OCI-LY7 (cell line): ENCODE data around the gene PHOX2A. TPM values are rescaled to one million over a fixed set of nuclear protein-coding genes. Genes with fewer than 3 reads are reported as not detected.

ENCODE experiments used
- BruUV-seq: library from RNA; stranded (reverse); fragments of 400-500 nt; replicated peaks from 2 replicates; lab custom pipeline; 2021; lab: Mats Ljungman, UMichigan
- CTCF ChIA-PET: fragments of 300-600 bp; sonication (Branson Sonifier 250); formaldehyde crosslinking; loops from one replicate; lab custom pipeline; 2022; ENCODE audit warnings: antibody characterized with exemption; ENCODE audit not compliant: unreplicated experiment; lab: Charles Lee
- POLR2A ChIA-PET: fragments of 300-600 bp; sonication (Branson Sonifier 250); formaldehyde crosslinking; loops from one replicate; lab custom pipeline; 2022; ENCODE audit warnings: antibody characterized with exemption; lab: Charles Lee
- DNase-seq: peaks from one replicate; pipeline ENCODE4 v3.0.0-alpha.2; 2015; ENCODE audit warnings: low spot score
- H2AFZ ChIP-seq: fragments of 200-600 bp; sonication (generic), shearing (Covaris generic); 2 replicates; pipeline ENCODE4 v1.6.1; 2014; ENCODE audit warnings: mild to moderate bottlenecking, antibody characterized with exemption, low read length, moderate library complexity
- H3K27ac ChIP-seq: fragments of 200-600 bp; sonication (generic); 2 replicates; pipeline ENCODE4 v1.5.1; 2014; ENCODE audit warnings: mixed run types, low read depth, mild to moderate bottlenecking, moderate library complexity, low read length, inconsistent platforms; ENCODE audit not compliant: poor library complexity, severe bottlenecking
- H3K36me3 ChIP-seq: fragments of 200-600 bp; sonication (generic); 2 replicates; pipeline ENCODE4 v1.6.1; 2014; ENCODE audit warnings: mild to moderate bottlenecking, antibody characterized with exemption, low read length, moderate library complexity, mixed read lengths; ENCODE audit not compliant: insufficient read depth
- H3K4me1 ChIP-seq: fragments of 200-600 bp; sonication (generic); 2 replicates; pipeline ENCODE4 v1.5.1; 2014; ENCODE audit warnings: mild to moderate bottlenecking, low read length; ENCODE audit not compliant: insufficient read depth, poor library complexity, severe bottlenecking
- H3K4me2 ChIP-seq: fragments of 200-600 bp; sonication (generic); 2 replicates; pipeline ENCODE4 v1.6.1; 2014; ENCODE audit warnings: mild to moderate bottlenecking, low read length
- H3K4me3 ChIP-seq: fragments of 200-600 bp; sonication (generic); 2 replicates; pipeline ENCODE4 v1.5.1; 2014; ENCODE audit warnings: mild to moderate bottlenecking, low read depth, low read length; ENCODE audit not compliant: poor library complexity, severe bottlenecking
- H3K79me2 ChIP-seq: fragments of 200-600 bp; sonication (generic); 2 replicates; pipeline ENCODE4 v1.6.1; 2016; ENCODE audit warnings: low read depth, mild to moderate bottlenecking, low read length, moderate library complexity, mixed read lengths; ENCODE audit not compliant: insufficient read depth
- H3K9me2 ChIP-seq: fragments of 200-600 bp; sonication (generic); 2 replicates; pipeline ENCODE4 v1.6.1; 2016; ENCODE audit warnings: mild to moderate bottlenecking, low read length, mixed read lengths; ENCODE audit not compliant: insufficient read depth
- H3K9me3 ChIP-seq: fragments of 200-600 bp; sonication (generic); 2 replicates; pipeline ENCODE4 v1.6.1; 2014; ENCODE audit warnings: mild to moderate bottlenecking, mixed run types, low read length, mixed read lengths
- H4K20me1 ChIP-seq: fragments of 200-600 bp; sonication (generic); 2 replicates; pipeline ENCODE4 v1.6.1; 2014; ENCODE audit warnings: mild to moderate bottlenecking, antibody characterized with exemption, low read length, moderate library complexity, mixed read lengths; ENCODE audit not compliant: insufficient read depth
- CTCF ChIP-seq: fragments of 200-600 bp; sonication (generic); conservative IDR thresholded peaks from 2 replicates; pipeline ENCODE4 v1.5.1; 2014; ENCODE audit warnings: mild to moderate bottlenecking, antibody characterized with exemption, low read length, moderate library complexity, mixed read lengths
- EZH2phosphoT487 ChIP-seq: fragments of 200-600 bp; sonication (generic); IDR thresholded peaks from 2 replicates; pipeline ENCODE4 v1.6.1; 2018; ENCODE audit warnings: low read depth, borderline replicate concordance, mild to moderate bottlenecking, mixed run types, antibody characterized with exemption, low read length, moderate library complexity, mixed read lengths
- intact Hi-C: fragments of 100-400 bp; cut with micrococcal nuclease; formaldehyde crosslinking; loops from one replicate; pipeline ENCODE4 v1.10.0; 2022; ENCODE audit not compliant: unreplicated experiment
- total RNA-seq, 2 experiments: library from RNA; depleted of rRNA in 1 of 2; stranded (reverse); fragments of >200 nt in 1 of 2; shearing (Covaris generic) in 1 of 2; gene quantifications; 2 replicates each; pipeline ENCODE4 v1.2.3, GENCODE V29; 2014 to 2022

Gene PHOX2A
- total RNA-seq, 2 experiments from 2014 or later: not detected

GRCh38 chr11:72239849-72240460 is 4.0 kb downstream of the PHOX2A start:
- ChIA-PET POLR2A (no interaction called here), CTCF (no interaction called here)
- Histone ChIP-seq H3K4me2 (no peak overlapping the region), H3K4me3 (no peak overlapping the region), H2AFZ (no peak overlapping the region), H3K4me1 (no peaks in the 10 kb centered on the region), H3K9me2 (no peaks in the 10 kb centered on the region), H3K36me3 (peaks cover 37% of the 10 kb centered on the region), H4K20me1 (no peaks in the 10 kb centered on the region), H3K79me2 (no peaks in the 10 kb centered on the region), H3K9me3 (no peaks in the 10 kb centered on the region), H3K27ac (no peak overlapping the region)
- no TSS peak for BruUV-seq
- TF ChIP-seq EZH2phosphoT487: no peak
- TF ChIP-seq CTCF: no peak
- intact Hi-C loops: loop anchor here (5.0 kb wide), 1 partner anchor 192 kb away; the partner anchor contains the start of gene CLPB
- DNase-seq: no peak

GRCh38 chr11:72239313-72239848 is 4.6 kb downstream of the PHOX2A start:
- no peak overlapping the region for H2AFZ ChIP-seq
- ChIA-PET CTCF (no interaction called here), POLR2A (no interaction called here)
- no peak overlapping the region for H3K4me2 ChIP-seq
- H3K27ac ChIP-seq: no peak overlapping the region
- DNase-seq: no peak
- H3K4me1 ChIP-seq: no peaks in the 10 kb centered on the region
- TF ChIP-seq CTCF: no peak
- TF ChIP-seq EZH2phosphoT487: no peak
- BruUV-seq: no TSS peak
- H3K79me2 ChIP-seq: no peaks in the 10 kb centered on the region
- intact Hi-C loops: loop anchor here (5.0 kb wide), 1 partner anchor 193 kb away; the partner anchor contains the start of gene CLPB
- H3K9me3 ChIP-seq: no peaks in the 10 kb centered on the region
- H3K9me2 ChIP-seq: no peaks in the 10 kb centered on the region
- no peaks in the 10 kb centered on the region for H4K20me1 ChIP-seq
- H3K36me3 ChIP-seq: peaks cover 43% of the 10 kb centered on the region
- H3K4me3 ChIP-seq: no peak overlapping the region
